GM23338 (cell line): Measurements from ENCODE around the gene KIF22. TPM values are rescaled to one million over a fixed set of nuclear protein-coding genes. Genes with fewer than 3 reads are reported as not detected.

Experiments
- ATAC-seq: fragments of 200-7000 bp; cut with Tn5 transposase; 3 replicates; pipeline ENCODE4 v1.9.1; 2020
- DNase-seq: peaks from one replicate; pipeline ENCODE4 v3.0.0-alpha.2; 2015; ENCODE audit warnings: low spot score
- H2AFZ ChIP-seq: fragments of 200-600 bp; sonication (generic); 2 replicates; pipeline ENCODE4 v1.8.0; 2016; ENCODE audit warnings: antibody characterized with exemption, mild to moderate bottlenecking, moderate library complexity
- H3F3A ChIP-seq: fragments of 200-600 bp; sonication (generic); replicated peaks from 2 replicates; pipeline ENCODE4 v1.8.0; 2017; ENCODE audit warnings: antibody characterized with exemption, mixed run types, low read depth
- H3K27ac ChIP-seq: fragments of 200-600 bp; sonication (generic); 2 replicates; pipeline ENCODE4 v1.6.1; 2016; ENCODE audit warnings: low read depth
- H3K27me3 ChIP-seq: fragments of 200-600 bp; sonication (generic); 2 replicates; pipeline ENCODE4 v1.8.0; 2016; ENCODE audit warnings: mild to moderate bottlenecking, mixed run types, moderate library complexity; ENCODE audit not compliant: insufficient read depth
- H3K36me3 ChIP-seq: fragments of 200-600 bp; sonication (generic); 2 replicates; pipeline ENCODE4 v1.8.0; 2016; ENCODE audit warnings: mild to moderate bottlenecking; ENCODE audit not compliant: insufficient read depth
- H3K4me1 ChIP-seq: fragments of 200-600 bp; sonication (generic); 2 replicates; pipeline ENCODE4 v1.8.0; 2016; ENCODE audit warnings: mild to moderate bottlenecking, moderate library complexity; ENCODE audit not compliant: insufficient read depth
- H3K4me2 ChIP-seq: fragments of 200-600 bp; sonication (generic); 2 replicates; pipeline ENCODE4 v1.7.1; 2017; ENCODE audit warnings: mixed run types
- H3K4me3 ChIP-seq: fragments of 200-600 bp; sonication (generic); 2 replicates; pipeline ENCODE4 v1.6.1; 2016; ENCODE audit warnings: mixed run types
- H3K79me2 ChIP-seq: fragments of 200-600 bp; sonication (generic); replicated peaks from 2 replicates; pipeline ENCODE4 v1.8.0; 2017; ENCODE audit warnings: mild to moderate bottlenecking; ENCODE audit not compliant: insufficient read depth
- H3K9me2 ChIP-seq: fragments of 200-600 bp; sonication (generic); 2 replicates; pipeline ENCODE4 v1.8.0; 2017; ENCODE audit not compliant: insufficient read depth
- H4K20me1 ChIP-seq: fragments of 200-600 bp; sonication (generic); replicated peaks from 2 replicates; pipeline ENCODE4 v1.8.0; 2017; ENCODE audit warnings: mild to moderate bottlenecking; ENCODE audit not compliant: insufficient read depth
- H3K27ac Mint-ChIP-seq: 2 replicates; pipeline ENCODE4 v1.8.0; 2020; ENCODE audit warnings: inconsistent platforms, mild to moderate bottlenecking, moderate library complexity, mixed read lengths
- H3K27me3 Mint-ChIP-seq: 3 replicates; pipeline ENCODE4 v1.8.0; 2022; ENCODE audit warnings: low read depth, mild to moderate bottlenecking, moderate library complexity, mixed read lengths, inconsistent platforms; ENCODE audit not compliant: insufficient read depth, poor library complexity
- H3K36me3 Mint-ChIP-seq: 3 replicates; pipeline ENCODE4 v1.8.0; 2021; ENCODE audit warnings: low read depth, mild to moderate bottlenecking, inconsistent platforms, moderate library complexity, mixed read lengths
- H3K4me1 Mint-ChIP-seq: 3 replicates; pipeline ENCODE4 v1.8.0; 2020; ENCODE audit warnings: mild to moderate bottlenecking, inconsistent platforms, mixed read lengths
- H3K4me3 Mint-ChIP-seq: 3 replicates; pipeline ENCODE4 v1.8.0; 2021; ENCODE audit warnings: moderate library complexity, mild to moderate bottlenecking, inconsistent platforms, mixed read lengths
- H3K9me3 Mint-ChIP-seq: 3 replicates; pipeline ENCODE4 v1.8.0; 2020; ENCODE audit warnings: moderate library complexity, mild to moderate bottlenecking, inconsistent platforms, mixed read lengths
- CTCF ChIP-seq, 2 experiments: fragments of 200-600 bp in 1 of 2; sonication (generic) in 1 of 2; conservative IDR thresholded peaks; 2 replicates each; pipeline versions ENCODE4 v1.5.1 to v1.6.1; 2016 to 2017; ENCODE audit warnings: antibody characterized with exemption in 2 of 2, low read depth in 2 of 2, mild to moderate bottlenecking in 2 of 2, moderate library complexity in 1 of 2
- EZH2 ChIP-seq: fragments of 200-600 bp; sonication (generic); IDR thresholded peaks from one replicate; pipeline ENCODE4 v1.8.0; 2017; ENCODE audit warnings: antibody characterized with exemption, mild to moderate bottlenecking, low read depth; ENCODE audit not compliant: unreplicated experiment
- EZH2phosphoT487 ChIP-seq: fragments of 200-600 bp; sonication (generic); IDR thresholded peaks from one replicate; pipeline ENCODE4 v1.8.1; 2018; ENCODE audit warnings: antibody characterized with exemption; ENCODE audit not compliant: unreplicated experiment
- JUNB ChIP-seq: IDR thresholded peaks from one replicate; pipeline ENCODE4 v1.6.1; 2016; ENCODE audit warnings: antibody characterized with exemption; ENCODE audit not compliant: unreplicated experiment
- NANOG ChIP-seq: IDR thresholded peaks from 2 replicates; pipeline ENCODE4 v1.6.1; 2016; ENCODE audit warnings: antibody characterized with exemption, borderline replicate concordance
- STAT1 ChIP-seq: IDR thresholded peaks from one replicate; pipeline ENCODE4 v1.6.1; 2016; ENCODE audit warnings: antibody characterized with exemption; ENCODE audit not compliant: unreplicated experiment
- ZNF114 ChIP-seq: fragments of 250-450 bp; sonication (Bioruptor Pico); IDR thresholded peaks from 2 replicates; pipeline ENCODE4 v1.5.0; 2020; ENCODE audit warnings: mild to moderate bottlenecking, moderate library complexity
- ZNF462 ChIP-seq: fragments of 250-450 bp; sonication (Bioruptor Pico); IDR thresholded peaks from 2 replicates; pipeline ENCODE4 v1.5.0; 2020; ENCODE audit warnings: mild to moderate bottlenecking, moderate library complexity
- polyA plus RNA-seq: library from polyadenylated mRNA; unstranded; fragments of >200 nt; fragmentation: Nextera tagmentation; extraction: Ambion mirVana; gene quantifications from 2 replicates; pipeline ENCODE4 v1.2.1, GENCODE V29; 2016
- total RNA-seq: library from RNA; depleted of rRNA; stranded (reverse); fragments of >200 nt; shearing (Covaris generic); gene quantifications from 2 replicates; pipeline ENCODE4 v1.2.3, GENCODE V29; 2014

Gene KIF22
- total and polyA plus RNA-seq, 2 experiments from 2014 or later: 110 to 192 TPM

- Histone ChIP-seq H3K9me2 (no peaks in the 10 kb centered on the region), H3F3A (no peaks in the 10 kb centered on the region), H3K36me3 (no peaks in the 10 kb centered on the region), H3K79me2 (no peaks in the 10 kb centered on the region), H2AFZ (no peak overlapping the region), H3K27ac (no peak overlapping the region), H3K27me3 (no peaks in the 10 kb centered on the region), H3K4me3 (no peak overlapping the region), H3K4me2 (no peak overlapping the region), H3K4me1 (no peaks in the 10 kb centered on the region), H4K20me1 (no peaks in the 10 kb centered on the region)
- Mint-ChIP-seq H3K4me3 (no peak overlapping the region), H3K27ac (no peak overlapping the region), H3K27me3 (peaks cover 6% of the 10 kb centered on the region), H3K9me3 (no peaks in the 10 kb centered on the region), H3K4me1 (no peaks in the 10 kb centered on the region), H3K36me3 (no peaks in the 10 kb centered on the region)
- no peak for DNase-seq
- no peak for ATAC-seq
- no peak for TF ChIP-seq JUNB
- no peak for TF ChIP-seq CTCF (conservative IDR thresholded peaks at IDR 0.05; ENCODE audit: low read depth in 2 of 2)
- TF ChIP-seq STAT1: no peak
- no peak for TF ChIP-seq ZNF114 (CRISPR knock-in tag)
- no peak for TF ChIP-seq EZH2
- TF ChIP-seq NANOG: no peak
- TF ChIP-seq EZH2phosphoT487: no peak
Observed at GRCh38 chr16:29841631-29842030, 51.1 kb downstream of the KIF22 start.

- no peak overlapping the region for H3K4me3 Mint-ChIP-seq
- Histone ChIP-seq H3K27ac (no peak overlapping the region), H3K27me3 (no peaks in the 10 kb centered on the region), H3K9me2 (no peaks in the 10 kb centered on the region), H3K4me2 (no peak overlapping the region), H3K36me3 (no peaks in the 10 kb centered on the region), H3K4me1 (no peaks in the 10 kb centered on the region), H3K79me2 (no peaks in the 10 kb centered on the region), H3F3A (no peaks in the 10 kb centered on the region), H3K4me3 (no peak overlapping the region), H4K20me1 (no peaks in the 10 kb centered on the region), H2AFZ (no peak overlapping the region)
- no peaks in the 10 kb centered on the region for H3K4me1 Mint-ChIP-seq
- H3K9me3 Mint-ChIP-seq: no peaks in the 10 kb centered on the region
- TF ChIP-seq ZNF462 (CRISPR knock-in tag): no peak
- peak; percentile 19; a peak in 2 of 4 replicates for TF ChIP-seq CTCF (conservative IDR thresholded peaks at IDR 0.05; ENCODE audit: low read depth in 2 of 2)
- TF ChIP-seq NANOG: no peak
- ATAC-seq (peak; percentile 34; the same call in 2 of the 3 replicates), DNase-seq (no peak)
- no peak overlapping the region for H3K27ac Mint-ChIP-seq
- peaks cover 9% of the 10 kb centered on the region for H3K27me3 Mint-ChIP-seq
- H3K36me3 Mint-ChIP-seq: no peaks in the 10 kb centered on the region
Observed at GRCh38 chr16:29842732-29843346, 52.3 kb downstream of the KIF22 start.
